SW 1271 (cell line): ENCODE measurements around the gene ZBTB43.

ENCODE experiments used
- DNase-seq, 2 experiments: peaks; one replicate each; lab custom pipeline; 2025; lab: John Stamatoyannopoulos, UW

Gene ZBTB43

DNA sequence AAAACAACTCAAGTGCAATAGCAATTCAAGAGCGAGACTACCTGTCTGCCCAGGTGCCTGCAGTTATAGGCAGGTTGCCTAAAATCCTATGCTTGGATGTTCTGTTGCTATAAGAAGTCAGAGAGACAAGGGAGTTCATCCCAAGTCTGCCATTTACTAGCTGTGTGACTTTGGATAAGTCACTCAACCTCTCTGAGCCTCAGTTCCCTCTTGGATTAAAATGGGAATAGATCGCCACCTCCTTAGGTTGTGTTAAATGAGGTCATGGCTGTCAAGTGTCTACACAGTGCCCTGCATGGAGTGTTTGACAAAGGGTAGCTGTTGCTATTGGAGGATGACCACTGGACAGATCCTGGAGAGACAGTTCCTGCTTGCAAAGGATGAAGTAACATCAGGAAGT lies 54.3 kb downstream of the ZBTB43 start:
- DNase-seq, result no peak

GRCh38 chr9:126860077-126860756 lies 55.4 kb downstream of the ZBTB43 start, which contains the start of gene ZBTB34:
TSS of gene ZBTB34 (plus strand) at chr9:126860639. CDS start at chr9:126879400, 18,761 bp downstream.
- peak in 1 of 2 experiments; percentile 73 for DNase-seq

GRCh38 chr9:126860757-126861466 lies 56.1 kb downstream of the ZBTB43 start:
- DNase-seq, result peak in 1 of 2 experiments; percentile 16

DNA sequence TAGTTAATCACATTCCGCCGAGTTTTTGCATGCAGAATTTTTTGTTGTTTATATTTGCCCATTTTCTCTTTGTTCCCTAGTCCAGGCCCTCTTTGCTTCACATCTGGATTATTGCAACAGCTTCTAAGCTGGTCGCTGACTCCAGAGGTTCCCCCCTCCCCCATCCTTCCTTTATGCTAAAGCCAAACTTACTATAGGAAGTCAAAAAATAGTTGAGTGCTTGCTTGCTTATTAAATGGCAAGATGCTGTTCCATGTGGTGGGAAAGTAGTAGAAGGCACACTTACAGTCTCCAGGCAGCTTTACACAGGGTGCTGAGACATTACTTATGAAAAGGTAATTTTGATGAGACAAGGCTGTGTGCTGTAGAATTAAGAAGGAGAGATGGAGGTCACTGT lies 56.9 kb downstream of the ZBTB43 start:
- no peak for DNase-seq

GRCh38 chr9:126862104-126862761 lies 57.4 kb downstream of the ZBTB43 start:
- no peak for DNase-seq

DNA sequence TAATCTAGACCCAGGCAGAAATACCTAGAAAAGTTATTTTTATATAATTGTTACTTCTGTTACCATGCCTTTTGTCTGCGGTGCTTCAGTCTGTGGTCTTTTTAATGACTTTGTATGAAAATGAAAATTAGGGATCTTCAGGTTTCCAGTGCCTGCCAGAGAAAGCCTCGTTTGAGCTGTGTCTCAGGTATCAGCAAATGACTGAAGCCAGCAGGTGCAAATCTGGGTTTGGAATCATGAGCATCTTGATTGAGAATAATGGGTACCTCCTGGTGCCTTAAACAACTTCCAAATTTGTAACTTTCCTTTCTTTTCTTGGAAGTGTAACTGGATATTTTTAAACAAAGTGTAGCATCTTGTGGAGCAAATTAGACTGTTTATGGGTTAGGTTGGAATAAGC lies 59.9 kb downstream of the ZBTB43 start:
- no peak for DNase-seq

GRCh38 chr9:126869368-126869767 lies 64.5 kb downstream of the ZBTB43 start:
- DNase-seq, result no peak

DNA sequence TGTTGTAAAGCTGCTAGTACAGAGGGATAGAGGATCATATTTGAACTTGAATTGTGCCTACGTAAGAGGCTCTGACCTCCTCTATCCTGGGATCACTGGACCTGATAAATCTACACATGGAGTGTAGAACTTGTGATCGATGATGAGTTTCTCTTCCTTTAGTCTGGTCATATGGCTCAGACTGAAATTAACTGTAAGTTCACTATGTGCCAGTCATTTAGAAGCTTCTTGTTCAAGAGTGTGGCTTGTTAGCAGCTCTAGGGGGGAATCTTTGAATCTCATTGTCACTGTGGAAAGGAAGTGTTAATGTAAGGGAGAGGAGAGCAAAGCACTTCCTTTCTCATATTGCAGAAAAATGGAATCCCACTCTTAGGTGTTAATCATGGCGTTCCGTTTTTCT lies 67.7 kb downstream of the ZBTB43 start:
- DNase-seq, result no peak

DNA sequence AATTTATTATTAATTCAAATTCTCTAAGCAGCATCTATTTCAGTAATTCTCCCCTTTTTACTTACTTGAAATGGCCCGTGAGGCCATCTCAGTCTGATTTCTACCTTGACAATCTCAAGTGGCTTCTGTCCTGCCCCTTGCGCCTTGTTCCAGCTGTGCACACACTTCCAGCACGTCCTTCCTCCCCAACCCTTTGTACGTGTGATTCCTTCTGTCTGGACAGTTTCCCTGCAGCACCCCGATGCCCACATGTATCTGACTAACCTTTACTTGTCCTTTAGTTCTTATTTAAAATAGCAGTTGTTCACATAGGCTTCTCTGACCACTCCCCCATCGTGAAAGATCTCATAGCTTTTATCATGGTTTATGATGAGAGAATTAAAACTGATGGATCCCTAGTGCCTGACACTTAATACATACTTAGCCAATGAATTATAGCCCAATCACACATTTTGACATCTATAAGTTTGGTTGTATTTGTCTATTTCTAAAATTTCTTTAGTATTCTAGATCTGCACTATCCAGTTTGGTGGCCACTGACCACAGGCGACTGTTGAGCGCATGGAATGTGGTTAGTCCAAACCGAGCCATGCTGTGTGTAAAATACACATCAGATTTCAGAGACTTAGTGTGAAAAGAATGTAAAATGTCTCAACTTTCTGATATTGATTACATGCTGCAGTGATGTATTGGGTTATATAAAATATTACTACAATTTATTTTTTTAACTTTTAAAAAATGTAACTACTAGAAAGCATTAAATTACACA lies 69.9 kb downstream of the ZBTB43 start:
- no peak for DNase-seq

DNA sequence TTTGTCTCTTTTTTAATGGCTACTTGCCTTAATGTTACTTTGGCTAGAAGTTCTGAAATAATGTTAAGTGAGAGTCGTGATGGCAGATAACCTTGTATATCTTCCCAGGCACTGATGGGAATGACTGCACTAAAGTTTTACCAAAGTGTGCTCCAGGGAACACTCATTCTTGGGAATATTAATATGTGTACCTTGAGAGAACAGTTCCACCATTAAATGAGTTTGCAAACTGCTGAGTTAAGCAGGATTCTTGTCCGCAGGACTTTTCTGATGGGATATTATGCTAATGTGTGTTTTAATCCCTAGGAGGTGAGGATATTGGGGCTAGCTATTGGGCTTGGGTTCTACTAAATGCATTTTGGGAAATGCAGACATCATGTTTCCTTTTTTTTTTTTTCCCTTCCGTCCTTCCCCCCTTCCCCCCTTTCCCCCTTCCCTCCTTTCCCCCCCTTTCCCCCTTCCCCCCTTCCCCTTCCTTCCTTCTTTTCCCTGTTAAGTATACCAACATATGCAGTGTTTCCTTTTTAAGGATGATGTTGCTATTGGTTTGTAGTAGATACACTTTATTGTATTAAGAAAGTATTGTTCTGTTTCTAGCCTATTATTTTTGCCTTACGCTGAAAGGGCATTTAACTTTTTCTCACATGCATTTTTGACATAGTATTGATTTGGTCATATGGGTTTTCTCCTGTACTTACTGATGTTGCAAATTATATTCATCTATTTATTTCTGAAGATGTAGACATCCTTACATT lies 71.1 kb downstream of the ZBTB43 start:
- DNase-seq, result no peak

- no peak for DNase-seq
Observed at GRCh38 chr9:126876531-126876930, 71.7 kb downstream of the ZBTB43 start.

DNA sequence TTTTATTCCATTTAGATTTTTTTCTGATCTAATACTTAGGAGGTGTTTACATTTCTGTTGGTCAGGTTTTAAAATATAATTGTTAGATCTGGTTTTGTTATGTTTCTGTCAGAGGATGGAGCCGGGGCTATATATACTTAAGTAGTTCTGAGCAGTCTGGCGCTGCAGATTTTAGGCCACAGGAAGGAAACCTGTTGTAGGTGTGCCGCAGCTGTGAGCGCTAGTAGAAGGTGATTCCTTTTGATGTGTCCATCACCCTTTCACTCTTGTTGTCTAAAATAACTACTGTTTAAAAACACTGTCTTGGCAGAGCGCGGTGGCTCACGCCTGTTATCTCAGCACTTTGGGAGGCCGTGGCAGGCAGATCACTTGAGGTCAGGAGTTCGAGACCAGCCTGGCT lies 72.6 kb downstream of the ZBTB43 start:
- no peak for DNase-seq

DNA sequence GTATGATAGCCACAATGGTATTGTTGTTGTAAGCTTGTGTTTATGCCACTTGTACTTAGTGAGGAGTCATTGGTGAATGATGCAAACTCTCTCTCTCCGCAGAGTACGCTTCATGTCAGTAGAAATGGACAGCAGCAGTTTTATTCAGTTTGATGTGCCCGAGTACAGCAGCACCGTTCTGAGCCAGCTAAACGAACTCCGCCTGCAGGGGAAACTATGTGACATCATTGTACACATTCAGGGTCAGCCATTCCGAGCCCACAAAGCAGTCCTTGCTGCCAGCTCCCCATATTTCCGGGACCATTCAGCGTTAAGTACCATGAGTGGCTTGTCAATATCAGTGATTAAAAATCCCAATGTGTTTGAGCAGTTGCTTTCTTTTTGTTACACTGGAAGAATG lies 74.4 kb downstream of the ZBTB43 start:
- DNase-seq, result no peak

DNA sequence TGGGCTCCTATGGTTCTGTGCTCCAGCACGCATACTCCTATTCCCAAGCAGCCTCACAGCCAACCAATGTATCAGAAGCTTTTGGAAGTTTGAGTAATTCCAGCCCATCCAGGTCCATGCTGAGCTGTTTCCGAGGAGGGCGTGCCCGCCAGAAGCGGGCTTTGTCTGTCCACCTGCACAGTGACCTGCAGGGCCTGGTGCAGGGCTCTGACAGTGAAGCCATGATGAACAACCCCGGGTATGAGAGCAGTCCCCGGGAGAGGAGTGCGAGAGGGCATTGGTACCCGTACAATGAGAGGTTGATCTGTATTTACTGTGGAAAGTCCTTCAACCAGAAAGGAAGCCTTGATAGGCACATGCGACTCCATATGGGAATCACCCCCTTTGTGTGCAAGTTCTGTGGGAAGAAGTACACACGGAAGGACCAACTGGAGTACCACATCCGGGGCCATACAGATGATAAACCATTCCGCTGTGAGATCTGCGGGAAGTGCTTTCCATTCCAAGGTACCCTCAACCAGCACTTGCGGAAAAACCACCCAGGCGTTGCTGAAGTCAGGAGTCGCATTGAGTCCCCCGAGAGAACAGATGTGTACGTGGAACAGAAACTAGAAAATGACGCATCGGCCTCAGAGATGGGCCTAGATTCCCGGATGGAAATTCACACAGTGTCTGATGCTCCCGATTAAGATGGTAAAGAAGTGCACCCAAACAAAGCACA lies 75.5 kb downstream of the ZBTB43 start:
- DNase-seq, result no peak

DNA sequence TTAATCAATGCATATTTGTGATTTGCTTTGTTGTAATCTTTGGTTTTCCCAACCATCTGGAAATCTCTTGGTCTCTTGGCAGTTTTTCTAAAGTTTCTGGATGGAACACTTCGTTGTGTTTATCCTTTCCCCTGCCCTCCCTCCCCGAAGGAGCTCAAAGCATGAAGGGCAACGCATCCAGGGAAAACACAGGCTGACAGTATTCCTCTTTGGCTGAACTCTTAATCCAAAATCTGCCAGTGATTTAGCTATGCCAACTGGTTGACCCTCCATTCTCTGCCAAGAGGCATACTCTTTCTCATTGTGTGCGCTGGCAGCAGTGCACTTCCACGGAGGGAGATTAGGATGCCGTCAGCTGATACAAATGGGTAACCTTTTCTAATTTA lies 76.1 kb downstream of the ZBTB43 start:
- DNase-seq, result no peak

DNA sequence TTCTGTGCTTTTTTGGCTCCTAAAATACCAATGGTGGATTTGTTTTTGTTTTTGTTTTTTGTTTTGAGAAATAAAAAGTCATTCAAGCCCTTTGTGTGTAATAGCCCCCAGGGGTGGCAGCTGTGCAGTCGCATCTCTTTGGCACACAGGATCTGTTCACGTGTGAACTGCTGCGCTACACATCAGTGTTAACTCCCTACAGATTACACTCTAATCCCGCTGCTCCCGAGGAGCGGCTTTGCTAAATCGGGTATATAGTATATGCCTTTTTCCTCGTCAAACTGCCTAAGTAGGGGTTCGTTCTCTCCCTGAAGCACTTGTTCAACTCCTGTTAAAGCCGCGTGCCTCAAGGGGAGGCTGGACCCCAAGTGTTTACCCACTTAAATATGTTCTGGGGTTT lies 77.9 kb downstream of the ZBTB43 start:
- no peak for DNase-seq

GRCh38 chr9:126883636-126884035 lies 78.8 kb downstream of the ZBTB43 start:
- DNase-seq, result no peak

DNA sequence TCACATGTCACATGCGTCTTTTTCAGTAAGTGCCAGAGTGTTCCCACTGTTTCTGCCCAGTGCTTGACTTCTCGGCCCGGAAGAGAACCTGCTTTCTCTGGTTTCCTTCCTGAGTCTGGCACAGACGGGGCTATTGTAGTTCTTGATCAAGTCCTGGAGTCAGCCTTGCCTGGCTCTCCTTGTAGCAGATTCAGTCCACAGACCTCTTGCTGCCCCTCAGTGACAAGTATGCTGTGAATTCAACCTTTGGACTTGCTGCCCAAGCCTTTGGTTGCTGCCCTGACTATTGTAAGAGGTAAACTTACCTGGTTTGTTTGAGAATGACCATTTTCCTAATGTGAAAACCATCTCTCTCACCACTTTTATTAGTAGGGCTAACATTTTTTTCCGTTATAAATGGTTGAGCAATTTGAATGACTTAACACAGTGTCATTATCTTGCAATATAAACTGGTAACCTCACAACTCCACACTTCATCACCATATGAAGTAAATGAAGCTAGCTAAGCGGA lies 80.3 kb downstream of the ZBTB43 start:
- DNase-seq, result no peak

- DNase-seq, result no peak
Observed at GRCh38 chr9:126886034-126886822, 81.4 kb downstream of the ZBTB43 start.

- DNase-seq, result no peak
Observed at GRCh38 chr9:126886897-126887296, 82.1 kb downstream of the ZBTB43 start.
